HG02623 (cell line): ENCODE results near the gene MAML3.

ENCODE experiments used
- ATAC-seq: cut with Tn5 transposase; IDR thresholded peaks from one replicate; pipeline ENCODE4 v1.9.1; 2021; ENCODE audit warnings: moderate library complexity; ENCODE audit not compliant: unreplicated experiment

MAML3 gene

GRCh38 chr4:139797287-139797686 lies 356.7 kb downstream of the MAML3 start:
- ATAC-seq = no peak

GRCh38 chr4:139795527-139796314 lies 358.3 kb downstream of the MAML3 start:
- no peak for ATAC-seq

GRCh38 chr4:139794158-139794954 lies 359.6 kb downstream of the MAML3 start:
- no peak for ATAC-seq

GRCh38 chr4:139791681-139792080 lies 362.3 kb downstream of the MAML3 start:
- no peak for ATAC-seq

- ATAC-seq = no peak
Measured at GRCh38 chr4:139790291-139790690, 363.7 kb downstream of the MAML3 start.

- no peak for ATAC-seq
Measured at GRCh38 chr4:139789096-139789654, 364.8 kb downstream of the MAML3 start.

- ATAC-seq = no peak
Measured at GRCh38 chr4:139786494-139787354, 367.3 kb downstream of the MAML3 start.

GRCh38 chr4:139785356-139785755 lies 368.6 kb downstream of the MAML3 start:
- ATAC-seq = no peak

- no peak for ATAC-seq
Measured at GRCh38 chr4:139783741-139784484, 370.1 kb downstream of the MAML3 start.

- ATAC-seq = no peak
Measured at GRCh38 chr4:139782926-139783522, 371.0 kb downstream of the MAML3 start.

GRCh38 chr4:139781066-139781465 lies 372.9 kb downstream of the MAML3 start:
- ATAC-seq = no peak

GRCh38 chr4:139779691-139780090 lies 374.3 kb downstream of the MAML3 start:
- ATAC-seq = no peak

GRCh38 chr4:139777757-139778156 lies 376.2 kb downstream of the MAML3 start:
- no peak for ATAC-seq

- ATAC-seq = no peak
Measured at GRCh38 chr4:139776235-139776634, 377.7 kb downstream of the MAML3 start.

GRCh38 chr4:139774759-139775487 lies 379.1 kb downstream of the MAML3 start:
- ATAC-seq = no peak

- ATAC-seq = no peak
Measured at GRCh38 chr4:139773560-139774318, 380.2 kb downstream of the MAML3 start.

- ATAC-seq = no peak
Measured at GRCh38 chr4:139770361-139770760, 383.6 kb downstream of the MAML3 start.

- no peak for ATAC-seq
Measured at GRCh38 chr4:139769364-139769763, 384.6 kb downstream of the MAML3 start.
